GM18526 (cell line): ENCODE measurements around the gene C1QB.

Experiments
- POLR2A ChIP-seq: IDR thresholded peaks from 3 replicates; pipeline ENCODE4 v1.6.1; 2011; ENCODE audit not compliant: insufficient read length; ENCODE audit errors: extremely low read depth

Gene C1QB

DNA sequence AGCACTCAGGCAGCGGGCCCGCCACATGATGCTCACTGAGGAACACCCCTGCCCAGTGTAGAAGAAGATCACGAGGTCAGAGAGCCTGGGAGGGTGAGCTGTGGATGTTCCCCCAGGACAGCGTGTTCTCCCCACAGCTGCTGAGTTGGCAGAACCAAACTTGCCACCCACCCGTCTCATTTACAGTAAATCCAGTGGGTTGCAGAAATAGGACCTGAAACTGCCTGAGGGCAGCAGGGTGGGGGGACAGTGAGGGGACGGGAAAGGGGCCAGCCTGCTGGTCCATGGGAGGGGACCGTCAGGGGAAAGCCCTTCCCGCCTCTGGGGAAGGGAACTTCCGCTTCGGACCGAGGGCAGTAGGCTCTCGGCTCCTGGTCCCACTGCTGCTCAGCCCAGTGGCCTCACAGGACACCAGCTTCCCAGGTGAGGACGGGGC is at the start of gene C1QB:
C1QB (plus strand) TSS at position 356 of the 436 bp plus-strand sequence. CDS start 6,227 bp downstream, outside the sequence.
- TF ChIP-seq POLR2A = no peak

GRCh38 chr1:22606161-22606560 is 46.9 kb upstream of the C1QB start:
- TF ChIP-seq POLR2A = no peak

DNA sequence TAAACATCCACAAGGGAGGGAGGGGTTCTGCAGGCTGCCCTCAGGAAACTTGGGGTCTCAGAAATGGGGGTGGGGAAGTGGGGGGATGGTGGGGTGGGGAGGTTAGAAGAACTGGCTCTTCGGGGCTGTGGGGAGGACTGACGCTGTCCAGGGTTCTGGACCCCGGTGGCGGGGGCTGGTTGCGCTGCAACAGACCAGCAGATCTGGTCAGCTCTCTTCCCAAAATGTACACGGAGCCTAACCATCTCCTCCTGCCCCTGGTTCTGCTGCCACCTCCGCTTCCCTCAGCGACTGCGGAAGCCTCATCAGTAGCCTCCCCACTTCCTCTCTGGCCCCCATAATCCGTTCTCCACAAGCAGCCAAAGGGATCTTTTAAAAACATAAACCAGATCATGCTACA is 45.9 kb upstream of the C1QB start:
- no peak for TF ChIP-seq POLR2A

- TF ChIP-seq POLR2A = no peak
Measured at GRCh38 chr1:22608361-22608760, 44.7 kb upstream of the C1QB start.

- no peak for TF ChIP-seq POLR2A
Measured at GRCh38 chr1:22609291-22609690, 43.7 kb upstream of the C1QB start.

DNA sequence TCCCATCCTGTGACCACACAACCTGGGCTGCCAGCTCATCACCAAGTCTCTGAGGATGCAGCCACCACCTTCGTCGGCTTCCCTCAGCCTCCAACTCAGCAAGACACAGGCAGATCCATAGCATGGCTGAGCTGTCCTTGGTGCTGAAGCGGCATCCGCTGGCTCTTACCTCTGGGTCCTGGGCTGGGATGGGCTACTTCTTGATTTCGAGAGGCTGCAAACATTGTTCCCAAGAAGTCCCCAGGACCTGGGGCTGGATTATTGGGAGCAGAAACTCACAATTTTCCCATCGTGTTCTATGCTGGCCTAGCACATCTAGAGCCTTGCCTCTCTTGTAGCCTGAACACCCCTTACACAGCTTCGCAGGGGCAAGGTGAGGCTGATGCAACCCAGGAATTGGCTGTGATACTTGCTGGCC is 41.5 kb upstream of the C1QB start:
- TF ChIP-seq POLR2A = no peak

GRCh38 chr1:22612671-22613571 is 40.1 kb upstream of the C1QB start:
- no peak for TF ChIP-seq POLR2A

GRCh38 chr1:22613572-22613918 is 39.5 kb upstream of the C1QB start:
- no peak for TF ChIP-seq POLR2A

- no peak for TF ChIP-seq POLR2A
Measured at GRCh38 chr1:22613951-22614350, 39.1 kb upstream of the C1QB start.

DNA sequence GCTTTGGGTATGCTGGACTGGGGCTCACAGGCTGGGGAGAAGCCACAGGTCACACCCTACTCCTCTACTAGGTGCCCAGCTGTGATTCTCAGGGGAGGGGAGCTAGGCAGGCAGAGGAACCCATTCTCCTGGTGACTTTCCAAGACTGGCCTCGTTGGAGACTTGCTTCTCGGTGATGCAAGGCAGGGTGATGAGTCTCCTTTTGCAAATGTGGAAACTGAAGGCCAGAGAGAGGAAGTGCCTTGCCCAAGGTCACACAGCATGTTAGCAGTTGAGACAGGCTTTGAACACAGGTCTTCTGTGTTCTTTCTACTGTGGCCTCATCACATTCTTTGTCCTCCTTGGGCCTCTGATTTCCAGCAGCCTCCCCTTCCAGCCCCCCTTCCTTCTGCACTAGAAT is 37.1 kb upstream of the C1QB start:
- no peak for TF ChIP-seq POLR2A

GRCh38 chr1:22616571-22616970 is 36.5 kb upstream of the C1QB start:
- TF ChIP-seq POLR2A = no peak

GRCh38 chr1:22618056-22618455 is 35.0 kb upstream of the C1QB start:
- TF ChIP-seq POLR2A = no peak

GRCh38 chr1:22619252-22619651 is 33.8 kb upstream of the C1QB start:
- TF ChIP-seq POLR2A = no peak

- no peak for TF ChIP-seq POLR2A
Measured at GRCh38 chr1:22619798-22620197, 33.2 kb upstream of the C1QB start.

GRCh38 chr1:22621761-22622160 is 31.3 kb upstream of the C1QB start:
- TF ChIP-seq POLR2A = no peak

- TF ChIP-seq POLR2A = no peak
Measured at GRCh38 chr1:22625262-22625925, 27.6 kb upstream of the C1QB start.
